Right lobe of liver (tissue), 4 donors: Measurements from ENCODE around the gene ARMH1.

Source experiments
- CTCF ChIP-seq, 4 donors: fragments of 200-600 bp in 3 of 4; fragments of 450-650 bp in 1 of 4; IDR thresholded peaks; one replicate each; pipeline versions ENCODE4 v1.5.1 to v1.8.0; 2016 to 2022; ENCODE audit warnings: antibody characterized with exemption in 4 of 4, mild to moderate bottlenecking in 2 of 4
- POLR2A ChIP-seq: fragments of 450-650 bp; IDR thresholded peaks from one replicate; pipeline ENCODE4 v1.6.1; 2017; ENCODE audit warnings: antibody characterized with exemption, mild to moderate bottlenecking
- donor health status: DM: no; HTN: no; CAD: no.
- donor health status: DM: no; HTN: no; CAD: no.
- donor health status: DM: no; HTN: yes; CAD: no.

GRCh38 chr1:44672961-44673674 lies 1.4 kb upstream of the ARMH1 start:
- TF ChIP-seq POLR2A (no peak), CTCF (IDR thresholded peaks at IDR 0.05) (no peak)
